Trophoblast cell (in vitro differentiated cells and primary cell): ENCODE results near the gene CCDC57.

Experiments
- DNase-seq, 2 donors: peaks; one replicate each; pipeline ENCODE4 v3.0.0-alpha.2; 2016
- H2AFZ ChIP-seq: 2 replicates; pipeline ENCODE4 v1.6.1; 2013; ENCODE audit warnings: low read length, moderate library complexity, mild to moderate bottlenecking; ENCODE audit not compliant: insufficient read depth, poor library complexity
- H2AK5ac ChIP-seq: 2 replicates; pipeline ENCODE4 v1.6.1; 2013; ENCODE audit warnings: mild to moderate bottlenecking, low read length
- H2BK120ac ChIP-seq: 2 replicates; pipeline ENCODE4 v1.6.1; 2013; ENCODE audit warnings: low read length, mild to moderate bottlenecking, moderate library complexity; ENCODE audit not compliant: insufficient read depth, poor library complexity
- H2BK12ac ChIP-seq: 2 replicates; pipeline ENCODE4 v1.6.1; 2013; ENCODE audit warnings: mild to moderate bottlenecking, low read length, moderate library complexity
- H2BK5ac ChIP-seq: 2 replicates; pipeline ENCODE4 v1.6.1; 2013; ENCODE audit warnings: low read length, low read depth, moderate library complexity, mild to moderate bottlenecking; ENCODE audit not compliant: poor library complexity
- H3K14ac ChIP-seq: 2 replicates; pipeline ENCODE4 v1.6.1; 2013; ENCODE audit warnings: mild to moderate bottlenecking, low read length
- H3K18ac ChIP-seq: 2 replicates; pipeline ENCODE4 v1.6.1; 2013; ENCODE audit warnings: mild to moderate bottlenecking, low read length
- H3K23ac ChIP-seq: 2 replicates; pipeline ENCODE4 v1.6.1; 2013; ENCODE audit warnings: low read length
- H3K27ac ChIP-seq: 2 replicates; pipeline ENCODE4 v1.5.1; 2013; ENCODE audit warnings: low read depth, mild to moderate bottlenecking, inconsistent platforms, low read length, moderate library complexity
- H3K27me3 ChIP-seq: 2 replicates; pipeline ENCODE4 v1.6.1; 2013; ENCODE audit warnings: inconsistent platforms, mild to moderate bottlenecking, low read length, moderate library complexity; ENCODE audit not compliant: insufficient read depth
- H3K36me3 ChIP-seq, 2 experiments: 1 replicate in 1 of 2; 2 replicates in 1 of 2; pipeline ENCODE4 v1.6.1; 2013; ENCODE audit warnings: low read length in 2 of 2, mild to moderate bottlenecking in 2 of 2, moderate library complexity in 1 of 2; ENCODE audit not compliant: insufficient read depth in 2 of 2, control insufficient read depth in 1 of 2
- H3K4ac ChIP-seq: 2 replicates; pipeline ENCODE4 v1.6.1; 2013; ENCODE audit warnings: low read depth, mild to moderate bottlenecking, low read length, moderate library complexity
- H3K4me1 ChIP-seq, 2 experiments: 1 replicate in 1 of 2; 2 replicates in 1 of 2; pipeline ENCODE4 v1.6.1; 2013; ENCODE audit warnings: low read length in 2 of 2, mild to moderate bottlenecking in 2 of 2, moderate library complexity in 1 of 2; ENCODE audit not compliant: insufficient read depth in 2 of 2, control insufficient read depth in 1 of 2
- H3K4me2 ChIP-seq: 2 replicates; pipeline ENCODE4 v1.6.1; 2013; ENCODE audit warnings: inconsistent platforms, mild to moderate bottlenecking, low read length, moderate library complexity
- H3K4me3 ChIP-seq: 2 replicates; pipeline ENCODE4 v1.5.1; 2013; ENCODE audit warnings: mild to moderate bottlenecking, low read depth, low read length, inconsistent platforms
- H3K79me1 ChIP-seq: one replicate; pipeline ENCODE4 v1.6.1; 2013; ENCODE audit warnings: low read length
- H3K79me2 ChIP-seq: 2 replicates; pipeline ENCODE4 v1.6.1; 2013; ENCODE audit warnings: low read length, mild to moderate bottlenecking; ENCODE audit not compliant: control insufficient read depth, insufficient read depth, poor library complexity
- H3K9ac ChIP-seq: 2 replicates; pipeline ENCODE4 v1.6.1; 2013; ENCODE audit warnings: mild to moderate bottlenecking, low read length
- H3K9me3 ChIP-seq: 2 replicates; pipeline ENCODE4 v1.6.1; 2013; ENCODE audit warnings: low read depth, mild to moderate bottlenecking, control low read depth, inconsistent platforms, low read length; ENCODE audit not compliant: insufficient read depth
- H4K12ac ChIP-seq: 2 replicates; pipeline ENCODE4 v1.6.1; 2013; ENCODE audit warnings: low read depth, mild to moderate bottlenecking, low read length, moderate library complexity
- H4K8ac ChIP-seq: 2 replicates; pipeline ENCODE4 v1.6.1; 2013; ENCODE audit warnings: low read depth, mild to moderate bottlenecking, low read length, moderate library complexity
- H4K91ac ChIP-seq: one replicate; pipeline ENCODE4 v1.6.1; 2013; ENCODE audit warnings: low read depth, mild to moderate bottlenecking, low read length, moderate library complexity
- WGBS: extraction: QIAGEN DNeasy Blood & Tissue Kit; methylation state at CpG from one replicate; pipeline ENCODE4 v1.1.7; 2013; ENCODE audit warnings: missing lambda C conversion rate; ENCODE audit not compliant: insufficient read length, insufficient coverage; ENCODE audit errors: extremely low coverage; 5-methylcytosine and 5-hydroxymethylcytosine counted together

The CCDC57 gene

DNA sequence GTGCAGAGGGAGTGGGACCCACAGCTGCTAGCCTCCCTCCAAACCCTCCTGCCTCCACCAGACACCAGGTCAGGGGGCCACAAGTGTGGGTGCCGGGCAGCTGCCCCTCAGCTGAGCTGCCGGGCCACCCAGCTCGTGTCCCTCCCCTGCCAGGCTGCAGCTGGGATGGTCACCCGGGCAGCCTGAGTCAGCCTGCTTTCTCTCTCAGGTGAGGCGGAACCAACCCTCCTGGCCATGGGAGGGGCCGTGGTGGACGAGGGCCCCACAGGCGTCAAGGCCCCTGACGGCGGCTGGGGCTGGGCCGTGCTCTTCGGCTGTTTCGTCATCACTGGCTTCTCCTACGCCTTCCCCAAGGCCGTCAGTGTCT is 23.1 kb upstream of the CCDC57 start:
- Histone ChIP-seq H3K4me2 (no peak overlapping the region), H3K27ac (peak overlapping the region; percentile 7), H3K9me3 (peaks cover 2% of the 10 kb centered on the region), H2BK5ac (no peak overlapping the region), H2BK120ac (peak overlapping the region; percentile 9), H3K14ac (no peak overlapping the region), H3K18ac (peak overlapping the region; percentile 2), H4K91ac (peak overlapping the region; percentile 32), H3K79me1 (peaks cover 19% of the 10 kb centered on the region), H3K23ac (no peak overlapping the region), H3K9ac (no peak overlapping the region), H2AFZ (no peak overlapping the region), H3K36me3 (peaks cover 43 to 55% of the 10 kb centered on the region in 2 experiments), H2AK5ac (peak overlapping the region; percentile 7), H4K8ac (peak overlapping the region; percentile 21), H3K4me1 (peaks cover 32 to 42% of the 10 kb centered on the region in 2 experiments), H3K27me3 (no peaks in the 10 kb centered on the region), H3K4ac (peak overlapping the region; percentile 17), H4K12ac (no peak overlapping the region), H2BK12ac (peak overlapping the region; percentile 12), H3K4me3 (no peak overlapping the region), H3K79me2 (peaks cover 9% of the 10 kb centered on the region)
- DNase-seq: peak; percentile 80 to 90
- WGBS: no CpG with 5 or more reads among the region's 15 CpGs

DNA sequence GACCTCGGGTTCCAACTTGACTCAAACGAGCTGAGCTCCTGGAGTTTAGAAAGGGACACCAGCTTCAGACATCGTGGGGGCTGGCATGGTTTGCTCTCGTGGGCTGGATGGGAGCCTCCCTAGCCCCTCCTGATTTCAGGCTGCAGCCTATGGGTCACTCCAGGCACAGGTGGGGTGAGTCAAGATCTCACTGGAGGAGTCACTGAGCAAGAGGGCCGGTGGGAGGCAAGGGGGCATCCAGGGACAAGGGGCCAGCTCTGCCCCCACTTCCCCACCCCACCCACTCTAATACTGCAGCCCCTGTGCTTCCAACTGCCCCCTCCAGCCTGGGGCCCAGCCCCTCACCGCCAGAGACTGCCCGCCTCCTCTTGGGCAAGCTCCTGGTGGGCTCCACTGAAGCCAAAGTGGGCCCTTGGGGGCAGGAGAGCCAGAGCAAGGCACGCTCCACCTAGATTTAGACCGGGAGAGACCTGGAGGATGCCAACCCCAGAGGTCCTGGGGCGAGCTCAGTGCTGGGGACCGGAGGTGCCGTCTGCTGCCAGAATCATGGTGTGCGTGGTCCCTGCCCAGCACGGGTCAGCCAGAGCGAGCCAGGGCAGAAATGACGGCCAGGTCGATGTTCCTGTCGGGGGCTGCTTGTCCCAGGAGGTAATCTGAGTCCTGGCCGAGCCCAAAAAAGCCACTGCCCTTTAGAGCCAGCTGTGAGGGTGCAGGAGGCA is 22.6 kb upstream of the CCDC57 start:
- peak overlapping the region; percentile 32 for H4K91ac ChIP-seq
- H3K23ac ChIP-seq: no peak overlapping the region
- no peak overlapping the region for H3K4me3 ChIP-seq
- no peak overlapping the region for H4K12ac ChIP-seq
- no CpG with 5 or more reads among the region's 19 CpGs for WGBS
- H3K4me1 ChIP-seq: peaks cover 37 to 47% of the 10 kb centered on the region in 2 experiments
- peak overlapping the region; percentile 1 for H3K14ac ChIP-seq
- no peak overlapping the region for H3K9ac ChIP-seq
- peaks cover 39 to 49% of the 10 kb centered on the region in 2 experiments for H3K36me3 ChIP-seq
- H3K9me3 ChIP-seq: peaks cover 2% of the 10 kb centered on the region
- H3K4ac ChIP-seq: peak overlapping the region; percentile 17
- H4K8ac ChIP-seq: no peak overlapping the region
- H3K27ac ChIP-seq: peak overlapping the region; percentile 23
- no peak overlapping the region for H2AFZ ChIP-seq
- H2BK120ac ChIP-seq: peak overlapping the region; percentile 9
- no peaks in the 10 kb centered on the region for H3K27me3 ChIP-seq
- peak overlapping the region; percentile 2 for H3K18ac ChIP-seq
- peak overlapping the region; percentile 5 for H2AK5ac ChIP-seq
- H2BK12ac ChIP-seq: peak overlapping the region; percentile 12
- peak in 1 of 2 donors; percentile 3 for DNase-seq
- H2BK5ac ChIP-seq: no peak overlapping the region
- H3K79me1 ChIP-seq: peaks cover 19% of the 10 kb centered on the region
- H3K79me2 ChIP-seq: peaks cover 9% of the 10 kb centered on the region
- H3K4me2 ChIP-seq: peak overlapping the region; percentile 2

DNA sequence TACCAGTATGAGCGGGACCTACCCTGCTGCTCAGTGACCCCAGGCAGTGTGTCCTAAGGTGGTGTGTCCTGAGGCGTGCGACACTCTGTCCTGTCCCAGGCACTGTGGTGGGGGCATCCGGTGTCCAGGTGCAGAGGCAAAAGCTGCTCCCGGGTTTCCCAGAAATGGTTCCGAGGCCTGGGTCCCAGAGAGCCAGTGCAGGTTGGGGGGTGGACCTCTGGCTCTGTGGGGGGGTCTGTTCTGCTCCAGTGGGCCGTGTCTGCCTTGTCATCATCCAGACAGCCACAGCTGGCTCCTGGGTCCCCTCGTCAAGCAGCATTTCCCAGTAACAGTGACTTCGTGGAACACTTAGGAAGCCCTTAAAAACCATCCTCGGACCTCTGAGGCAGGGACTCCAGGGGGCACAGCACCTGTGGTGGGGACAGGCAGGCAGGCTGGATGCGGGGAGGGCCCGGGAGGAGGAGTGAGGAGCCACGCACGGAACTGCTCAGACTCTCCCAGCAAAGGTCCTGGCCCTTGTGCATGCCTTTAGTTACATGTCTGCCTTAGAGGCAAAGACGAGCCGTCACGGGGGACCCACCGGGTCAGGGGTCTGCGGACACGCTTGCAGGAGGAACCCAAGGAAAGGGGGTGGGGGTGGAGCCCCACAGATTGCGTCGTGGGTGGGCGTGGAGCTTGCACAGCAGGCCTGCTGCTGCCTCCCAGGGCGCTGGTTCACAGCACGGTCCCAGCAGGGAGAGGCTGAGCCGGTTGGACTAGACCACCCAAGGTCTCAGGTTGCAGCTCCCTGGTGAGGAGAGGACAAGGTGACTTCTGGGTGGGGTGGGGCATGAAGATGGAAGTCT is 21.8 kb upstream of the CCDC57 start:
- peak overlapping the region; percentile 15 for H3K27ac ChIP-seq

GRCh38 chr17:82232876-82233785 is 20.5 kb upstream of the CCDC57 start:
- no peak overlapping the region for H4K8ac ChIP-seq
- no peak overlapping the region for H3K4ac ChIP-seq
- H3K18ac ChIP-seq: no peak overlapping the region
- H3K4me3 ChIP-seq: no peak overlapping the region
- H3K36me3 ChIP-seq: peaks cover 19 to 29% of the 10 kb centered on the region in 2 experiments
- H3K9me3 ChIP-seq: no peaks in the 10 kb centered on the region
- no peak overlapping the region for H3K23ac ChIP-seq
- DNase-seq: peak in 1 of 2 donors; percentile 7
- H3K79me1 ChIP-seq: peaks cover 24% of the 10 kb centered on the region
- no peak overlapping the region for H3K9ac ChIP-seq
- H4K12ac ChIP-seq: no peak overlapping the region
- H3K14ac ChIP-seq: no peak overlapping the region
- H3K27me3 ChIP-seq: peaks cover 14% of the 10 kb centered on the region
- H2AFZ ChIP-seq: no peak overlapping the region
- no peak overlapping the region for H3K4me2 ChIP-seq
- peak overlapping the region; percentile 28 for H2BK120ac ChIP-seq
- no peak overlapping the region for H2BK5ac ChIP-seq
- WGBS: no CpG with 5 or more reads among the region's 21 CpGs
- H3K4me1 ChIP-seq: peaks cover 42 to 55% of the 10 kb centered on the region in 2 experiments
- H3K79me2 ChIP-seq: peaks cover 16% of the 10 kb centered on the region
- H4K91ac ChIP-seq: no peak overlapping the region
- no peak overlapping the region for H3K27ac ChIP-seq
- H2BK12ac ChIP-seq: no peak overlapping the region
- no peak overlapping the region for H2AK5ac ChIP-seq

More for the DNA sequence above, 21.8 kb upstream of the CCDC57 start:
- Histone ChIP-seq H2AK5ac (peak overlapping the region; percentile 18), H4K8ac (peak overlapping the region; percentile 37), H3K4me1 (peaks cover 42 to 55% of the 10 kb centered on the region in 2 experiments), H3K18ac (peak overlapping the region; percentile 38), H3K4me3 (no peak overlapping the region), H3K4ac (no peak overlapping the region), H3K36me3 (peaks cover 31 to 41% of the 10 kb centered on the region in 2 experiments), H3K9ac (no peak overlapping the region), H3K4me2 (peak overlapping the region; percentile 2), H2AFZ (no peak overlapping the region), H3K27me3 (peaks cover 3% of the 10 kb centered on the region), H3K23ac (no peak overlapping the region), H2BK5ac (peak overlapping the region; percentile 29), H2BK120ac (peak overlapping the region; percentile 35), H3K79me2 (peaks cover 9% of the 10 kb centered on the region), H3K9me3 (peaks cover 1% of the 10 kb centered on the region), H2BK12ac (no peak overlapping the region), H4K91ac (peak overlapping the region; percentile 23), H3K79me1 (peaks cover 19% of the 10 kb centered on the region), H4K12ac (no peak overlapping the region), H3K14ac (peak overlapping the region; percentile 5)
- no CpG with 5 or more reads among the region's 26 CpGs for WGBS
- DNase-seq: peak in 1 of 2 donors; percentile 62
